Endodermal cell (in vitro differentiated cells): ENCODE data around the gene HOXA1. TPM values are rescaled to one million over a fixed set of nuclear protein-coding genes. Genes with fewer than 3 reads are reported as not detected.

Source experiments
- DNase-seq: peaks from one replicate; pipeline ENCODE4 v3.0.0-alpha.2; 2017
- H3K27ac ChIP-seq: 2 replicates; pipeline ENCODE4 v1.5.1; 2013; ENCODE audit warnings: mild to moderate bottlenecking, low read depth, low read length, moderate library complexity
- H3K27me3 ChIP-seq: 2 replicates; pipeline ENCODE4 v1.6.1; 2013; ENCODE audit warnings: mild to moderate bottlenecking, low read length, moderate library complexity; ENCODE audit not compliant: insufficient read depth, control insufficient read depth, poor library complexity, severe bottlenecking
- H3K36me3 ChIP-seq: 2 replicates; pipeline ENCODE4 v1.7.0; 2013; ENCODE audit warnings: mild to moderate bottlenecking, low read length, moderate library complexity; ENCODE audit not compliant: control insufficient read depth, insufficient read depth
- H3K4me1 ChIP-seq: one replicate; pipeline ENCODE4 v1.7.0; 2013; ENCODE audit warnings: low read length; ENCODE audit not compliant: control insufficient read depth, insufficient read depth
- H3K4me3 ChIP-seq: 2 replicates; pipeline ENCODE4 v1.5.1; 2013; ENCODE audit warnings: mild to moderate bottlenecking, low read length, moderate library complexity
- H3K9ac ChIP-seq: 2 replicates; pipeline ENCODE4 v1.6.1; 2013; ENCODE audit warnings: mild to moderate bottlenecking, low read length, moderate library complexity; ENCODE audit not compliant: poor library complexity, severe bottlenecking; ENCODE audit errors: extremely low read depth
- H3K9me3 ChIP-seq: 2 replicates; pipeline ENCODE4 v1.6.1; 2013; ENCODE audit warnings: mild to moderate bottlenecking, low read length, moderate library complexity; ENCODE audit not compliant: control insufficient read depth
- H3K27ac Mint-ChIP-seq: 2 replicates; pipeline ENCODE4 v1.8.0; 2020; ENCODE audit warnings: mixed read lengths
- H3K27me3 Mint-ChIP-seq: 2 replicates; pipeline ENCODE4 v1.8.0; 2021; ENCODE audit warnings: mild to moderate bottlenecking, mixed read lengths; ENCODE audit not compliant: insufficient read depth
- H3K36me3 Mint-ChIP-seq: 2 replicates; pipeline ENCODE4 v1.8.0; 2020; ENCODE audit warnings: low read depth, mixed read lengths
- H3K4me1 Mint-ChIP-seq: 2 replicates; pipeline ENCODE4 v1.8.0; 2020; ENCODE audit warnings: mixed read lengths
- H3K4me3 Mint-ChIP-seq: 2 replicates; pipeline ENCODE4 v1.8.0; 2020; ENCODE audit warnings: mild to moderate bottlenecking, moderate library complexity, mixed read lengths
- H3K9me3 Mint-ChIP-seq: 2 replicates; pipeline ENCODE4 v1.8.0; 2020; ENCODE audit warnings: mild to moderate bottlenecking, mixed read lengths
- WGBS, 2 experiments: methylation state at CpG; one replicate each; pipeline versions ENCODE4 v1.1.5 to v1.1.7; 2013; ENCODE audit warnings: missing lambda C conversion rate in 2 of 2, mixed read lengths in 1 of 2; ENCODE audit not compliant: insufficient coverage in 1 of 2, insufficient read length in 1 of 2; 5-methylcytosine and 5-hydroxymethylcytosine counted together
- total RNA-seq, 2 donors: library from RNA; stranded (reverse); fragmentation: NEBNext Ultra II Directional in 1 of 2; extraction: Animal tissue kit (Norgen Biotek cat#: 25700) in 1 of 2; gene quantifications; 2 replicates in 1 of 2; 3 replicates in 1 of 2; pipeline ENCODE4 v1.2.1, GENCODE V29; 2021
- TF ChIP-seq, protein P1 (sequence below): fragments of 200-600 bp; sonication (generic); conservative IDR thresholded peaks from 2 replicates; pipeline ENCODE4 v1.5.0; 2021; ENCODE audit warnings: antibody characterized with exemption, mild to moderate bottlenecking

HOXA1 gene
- total RNA-seq, 2 donors from 2014 or later, result not detected

DNA sequence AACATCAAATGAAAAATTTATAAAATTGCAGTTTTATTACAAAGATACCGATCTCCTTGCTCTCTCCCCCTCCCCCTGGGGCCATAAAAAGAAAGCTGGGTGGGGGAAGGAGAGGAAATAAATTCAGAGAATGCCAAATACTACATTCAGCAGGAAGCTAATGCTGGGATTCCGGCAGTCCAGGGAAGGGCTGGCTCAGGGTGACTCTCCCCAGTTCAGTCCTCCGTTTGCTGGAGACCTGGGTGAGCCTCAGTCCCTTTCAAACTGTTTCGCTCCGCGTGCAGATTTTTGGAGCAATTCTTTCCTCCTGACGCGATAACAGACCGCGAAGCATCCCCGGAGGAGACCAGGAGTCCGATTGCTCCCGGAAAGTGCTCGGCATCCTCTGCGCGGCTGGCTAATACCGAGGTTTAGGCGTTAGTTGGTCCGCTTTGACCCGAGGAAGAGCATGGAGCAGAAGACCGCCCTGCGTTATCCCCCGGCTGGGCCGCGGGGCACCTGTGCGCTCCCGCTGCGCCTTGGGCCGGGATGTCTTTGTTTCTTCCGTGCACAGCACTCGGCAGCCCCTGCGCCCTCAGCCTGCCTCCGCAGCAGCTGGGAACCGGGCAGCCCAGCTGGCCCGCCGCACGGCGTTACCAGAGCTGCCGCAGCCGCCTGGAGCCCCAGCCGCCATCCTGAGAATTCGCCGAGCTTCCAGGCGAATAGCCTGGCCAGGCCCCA lies 10.5 kb upstream of the HOXA1 start:
- Histone ChIP-seq H3K9me3 (peaks cover 4% of the 10 kb centered on the region), H3K27me3 (peaks cover 100% of the 10 kb centered on the region), H3K4me1 (peaks cover 4% of the 10 kb centered on the region), H3K36me3 (no peaks in the 10 kb centered on the region), H3K4me3 (peak overlapping the region; percentile 34), H3K27ac (peak overlapping the region; percentile 77), H3K9ac (no peak overlapping the region)
- DNase-seq, result peak; percentile 81
- H3K9me3 Mint-ChIP-seq, result peaks cover 2% of the 10 kb centered on the region
- WGBS, 2 experiments, result 1 to 2% methylated on average over 24 to 43 of the region's 44 CpGs
- no peak overlapping the region for H3K27ac Mint-ChIP-seq
- TF ChIP-seq, protein P1, sequence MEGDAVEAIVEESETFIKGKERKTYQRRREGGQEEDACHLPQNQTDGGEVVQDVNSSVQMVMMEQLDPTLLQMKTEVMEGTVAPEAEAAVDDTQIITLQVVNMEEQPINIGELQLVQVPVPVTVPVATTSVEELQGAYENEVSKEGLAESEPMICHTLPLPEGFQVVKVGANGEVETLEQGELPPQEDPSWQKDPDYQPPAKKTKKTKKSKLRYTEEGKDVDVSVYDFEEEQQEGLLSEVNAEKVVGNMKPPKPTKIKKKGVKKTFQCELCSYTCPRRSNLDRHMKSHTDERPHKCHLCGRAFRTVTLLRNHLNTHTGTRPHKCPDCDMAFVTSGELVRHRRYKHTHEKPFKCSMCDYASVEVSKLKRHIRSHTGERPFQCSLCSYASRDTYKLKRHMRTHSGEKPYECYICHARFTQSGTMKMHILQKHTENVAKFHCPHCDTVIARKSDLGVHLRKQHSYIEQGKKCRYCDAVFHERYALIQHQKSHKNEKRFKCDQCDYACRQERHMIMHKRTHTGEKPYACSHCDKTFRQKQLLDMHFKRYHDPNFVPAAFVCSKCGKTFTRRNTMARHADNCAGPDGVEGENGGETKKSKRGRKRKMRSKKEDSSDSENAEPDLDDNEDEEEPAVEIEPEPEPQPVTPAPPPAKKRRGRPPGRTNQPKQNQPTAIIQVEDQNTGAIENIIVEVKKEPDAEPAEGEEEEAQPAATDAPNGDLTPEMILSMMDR, result no peak
- H3K36me3 Mint-ChIP-seq, result no peaks in the 10 kb centered on the region
- peaks cover 100% of the 10 kb centered on the region for H3K27me3 Mint-ChIP-seq
- H3K4me3 Mint-ChIP-seq, result no peak overlapping the region
- H3K4me1 Mint-ChIP-seq, result peaks cover 22% of the 10 kb centered on the region

DNA sequence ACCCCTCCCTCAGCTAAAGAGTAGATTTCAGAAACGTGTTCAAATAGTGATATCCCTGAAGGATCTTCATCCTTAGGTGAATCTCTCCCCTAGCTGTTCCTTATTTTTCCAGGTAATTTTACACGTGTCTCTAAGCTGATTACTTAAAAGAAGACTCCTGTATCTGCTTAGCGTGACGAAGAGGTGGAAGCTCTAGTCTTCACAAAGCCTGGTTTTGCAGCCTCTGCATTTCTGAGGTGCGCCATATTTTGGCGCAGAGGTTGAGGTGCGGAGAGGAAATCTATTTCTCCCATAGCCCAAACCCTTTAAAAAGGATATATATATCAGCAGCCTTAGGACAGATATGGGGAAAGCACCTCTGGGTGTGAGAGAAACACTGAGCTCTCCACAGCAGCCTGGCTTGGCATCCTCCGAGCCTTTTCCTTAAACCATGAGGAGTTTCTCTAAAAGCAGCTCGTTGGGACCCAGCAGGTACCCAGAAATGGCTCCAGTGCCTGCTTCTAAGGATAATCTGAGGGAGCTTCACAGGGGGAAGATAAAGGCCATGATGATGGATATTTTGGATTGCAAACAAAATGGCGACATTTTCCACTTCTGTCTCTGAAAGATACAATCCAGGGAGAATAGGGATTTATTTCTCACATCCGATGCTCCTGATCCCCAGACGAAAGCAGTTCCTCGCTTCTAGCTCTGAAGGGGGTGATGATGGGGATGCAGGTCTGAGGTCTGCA lies 9.7 kb upstream of the HOXA1 start:
- no peak overlapping the region for H3K9ac ChIP-seq
- Mint-ChIP-seq H3K4me1 (peaks cover 18% of the 10 kb centered on the region), H3K27me3 (peaks cover 100% of the 10 kb centered on the region), H3K36me3 (no peaks in the 10 kb centered on the region), H3K27ac (no peak overlapping the region), H3K9me3 (peaks cover 2% of the 10 kb centered on the region), H3K4me3 (no peak overlapping the region)
- H3K4me1 ChIP-seq, result peaks cover 4% of the 10 kb centered on the region
- H3K27me3 ChIP-seq, result peaks cover 100% of the 10 kb centered on the region
- H3K4me3 ChIP-seq, result no peak overlapping the region
- DNase-seq, result no peak
- H3K9me3 ChIP-seq, result peaks cover 4% of the 10 kb centered on the region
- WGBS, 2 experiments, result 1 to 15% methylated on average over 10 to 13 of the region's 13 CpGs
- H3K36me3 ChIP-seq, result no peaks in the 10 kb centered on the region
- TF ChIP-seq, protein P1, result no peak
- peak overlapping the region; percentile 77 for H3K27ac ChIP-seq

DNA sequence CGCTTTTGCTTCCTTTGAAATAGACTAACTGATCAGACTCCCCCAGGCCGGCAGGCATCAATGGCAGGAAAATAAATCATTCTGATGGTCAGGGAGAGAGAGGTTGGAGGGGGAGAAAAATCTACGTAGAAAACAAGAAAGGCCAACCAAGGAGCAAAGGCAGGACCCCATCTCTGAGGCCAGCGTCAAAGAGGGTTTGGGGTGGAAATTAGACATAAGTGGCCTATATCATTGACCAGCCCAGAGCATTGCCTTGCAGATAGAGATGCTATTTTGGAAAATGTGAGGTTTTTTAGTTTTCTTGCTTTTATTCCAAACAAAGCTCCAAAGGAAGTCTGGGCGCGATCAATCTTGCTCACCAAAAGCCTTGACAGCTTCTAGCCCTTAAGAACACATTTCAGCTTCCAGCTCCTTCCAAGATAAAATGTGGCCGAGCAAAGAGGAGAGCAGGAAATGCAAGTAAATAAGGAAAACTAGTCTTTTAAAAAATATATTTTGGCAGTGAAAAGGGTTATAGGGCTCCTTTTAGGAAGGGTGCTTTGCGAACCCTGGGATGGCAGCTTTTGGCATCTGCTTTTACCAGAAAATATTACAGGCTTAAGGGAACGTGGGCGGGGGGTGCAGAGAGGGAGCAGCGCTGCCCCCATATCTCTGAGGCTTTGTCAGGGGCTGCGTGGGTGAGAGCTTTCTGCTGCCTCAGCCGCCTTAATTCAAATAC lies 8.7 kb upstream of the HOXA1 start:
- Histone ChIP-seq H3K27ac (peak overlapping the region; percentile 96), H3K27me3 (peaks cover 100% of the 10 kb centered on the region), H3K36me3 (no peaks in the 10 kb centered on the region), H3K9me3 (peaks cover under 1% of the 10 kb centered on the region), H3K4me3 (no peak overlapping the region), H3K9ac (no peak overlapping the region), H3K4me1 (peaks cover 4% of the 10 kb centered on the region)
- H3K4me1 Mint-ChIP-seq, result peaks cover 18% of the 10 kb centered on the region
- DNase-seq, result no peak
- peaks cover 2% of the 10 kb centered on the region for H3K9me3 Mint-ChIP-seq
- H3K36me3 Mint-ChIP-seq, result no peaks in the 10 kb centered on the region
- TF ChIP-seq, protein P1, result no peak
- no peak overlapping the region for H3K27ac Mint-ChIP-seq
- 16 to 29% methylated on average over 3 to 13 of the region's 13 CpGs for WGBS, 2 experiments
- no peak overlapping the region for H3K4me3 Mint-ChIP-seq
- peaks cover 100% of the 10 kb centered on the region for H3K27me3 Mint-ChIP-seq
